Cardiac muscle cell (in vitro differentiated cells and primary cell): ENCODE measurements around the gene CSTB. TPM values are rescaled to one million over a fixed set of nuclear protein-coding genes. Genes with fewer than 3 reads are reported as not detected.

Source experiments
- DNase-seq, 2 donors: peaks; one replicate each; pipeline versions ENCODE4 v3.0.0 to v3.0.0-alpha.2; 2010 to 2017; ENCODE audit warnings: low read depth in 1 of 2, low spot score in 1 of 2
- H3K27ac ChIP-seq: fragments of 200-600 bp; sonication (generic); 2 replicates; pipeline ENCODE4 v1.5.1; 2016
- H3K27me3 ChIP-seq: fragments of 200-600 bp; sonication (generic); 2 replicates; pipeline ENCODE4 v1.6.0; 2016; ENCODE audit warnings: control low read depth
- H3K36me3 ChIP-seq: fragments of 200-600 bp; sonication (generic); 2 replicates; pipeline ENCODE4 v1.5.1; 2016; ENCODE audit warnings: control low read depth
- H3K4me1 ChIP-seq: fragments of 200-600 bp; sonication (generic); 2 replicates; pipeline ENCODE4 v1.8.1; 2017; ENCODE audit warnings: low read depth, mild to moderate bottlenecking, mixed run types
- H3K4me3 ChIP-seq: fragments of 200-600 bp; sonication (generic); 2 replicates; pipeline ENCODE4 v1.5.1; 2016; ENCODE audit warnings: mild to moderate bottlenecking
- H3K9me3 ChIP-seq: fragments of 200-600 bp; sonication (generic); 2 replicates; pipeline ENCODE4 v1.5.1; 2017; ENCODE audit warnings: low read depth, mild to moderate bottlenecking, control low read depth
- CTCF ChIP-seq: IDR thresholded peaks from 2 replicates; pipeline ENCODE4 v1.5.1; 2012; ENCODE audit warnings: low read depth, mild to moderate bottlenecking, low read length
- polyA plus RNA-seq: library from polyadenylated mRNA; unstranded; fragments of >200 nt; fragmentation: Nextera tagmentation; extraction: Ambion mirVana; gene quantifications from 2 replicates; pipeline ENCODE4 v1.2.1, GENCODE V29; 2016
- total RNA-seq: library from RNA; depleted of rRNA; stranded (reverse); fragments of >200 nt; gene quantifications from 2 replicates; pipeline ENCODE4 v1.2.3, GENCODE V29; 2016

The CSTB gene
- total and polyA plus RNA-seq, 2 experiments from 2014 or later = 9.8 to 83.3 TPM

GRCh38 chr21:43801006-43801783, 25.1 kb upstream of the CSTB start:
- Histone ChIP-seq H3K27me3 (no peaks in the 10 kb centered on the region), H3K4me3 (no peak overlapping the region), H3K36me3 (peaks cover 23% of the 10 kb centered on the region), H3K4me1 (no peaks in the 10 kb centered on the region), H3K27ac (no peak overlapping the region), H3K9me3 (no peaks in the 10 kb centered on the region)
- no peak for DNase-seq
- TF ChIP-seq CTCF = no peak

- no peaks in the 10 kb centered on the region for H3K27me3 ChIP-seq
- no peak overlapping the region for H3K27ac ChIP-seq
- H3K4me3 ChIP-seq = no peak overlapping the region
- H3K4me1 ChIP-seq = no peaks in the 10 kb centered on the region
- H3K36me3 ChIP-seq = peaks cover 26% of the 10 kb centered on the region
- no peaks in the 10 kb centered on the region for H3K9me3 ChIP-seq
- DNase-seq = no peak
- TF ChIP-seq CTCF = no peak
Measured at GRCh38 chr21:43800566-43800965, 24.5 kb upstream of the CSTB start.

- no peak for DNase-seq
- Histone ChIP-seq H3K4me3 (no peak overlapping the region), H3K4me1 (no peaks in the 10 kb centered on the region), H3K9me3 (no peaks in the 10 kb centered on the region), H3K27me3 (no peaks in the 10 kb centered on the region), H3K27ac (no peak overlapping the region), H3K36me3 (peaks cover 27% of the 10 kb centered on the region)
- no peak for TF ChIP-seq CTCF
Measured at GRCh38 chr21:43800124-43800523, 24.0 kb upstream of the CSTB start.

DNA sequence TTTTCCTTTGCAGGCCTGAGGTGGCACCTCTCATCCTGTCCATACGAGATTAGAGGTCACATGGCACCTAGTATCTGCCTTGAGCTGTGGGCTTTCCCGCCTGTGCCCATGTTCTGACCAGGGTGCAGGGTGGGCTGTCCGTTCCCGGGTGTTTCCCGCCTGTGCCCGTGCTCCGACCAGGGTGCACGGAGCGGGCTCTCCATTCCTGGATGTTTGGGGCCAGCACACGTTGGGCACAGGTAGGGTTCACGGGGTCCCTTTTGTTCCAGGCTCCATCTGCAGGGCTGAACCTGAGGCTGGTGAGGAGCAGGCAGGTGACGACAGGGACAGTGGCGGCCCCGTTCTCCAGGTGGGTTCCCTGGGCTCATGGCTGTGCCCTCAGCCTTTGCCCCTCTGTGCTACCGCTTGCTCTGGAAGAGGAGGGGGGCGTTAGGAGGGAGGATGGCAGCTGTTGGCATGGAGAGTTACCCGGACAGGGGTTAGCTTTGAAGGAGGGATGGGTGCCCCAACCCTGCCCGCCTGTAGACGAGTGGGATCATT, 23.3 kb upstream of the CSTB start:
- no peak for DNase-seq
- no peak overlapping the region for H3K4me3 ChIP-seq
- no peaks in the 10 kb centered on the region for H3K4me1 ChIP-seq
- no peak overlapping the region for H3K27ac ChIP-seq
- no peaks in the 10 kb centered on the region for H3K27me3 ChIP-seq
- TF ChIP-seq CTCF = no peak
- H3K36me3 ChIP-seq = peaks cover 31% of the 10 kb centered on the region
- H3K9me3 ChIP-seq = no peaks in the 10 kb centered on the region

DNA sequence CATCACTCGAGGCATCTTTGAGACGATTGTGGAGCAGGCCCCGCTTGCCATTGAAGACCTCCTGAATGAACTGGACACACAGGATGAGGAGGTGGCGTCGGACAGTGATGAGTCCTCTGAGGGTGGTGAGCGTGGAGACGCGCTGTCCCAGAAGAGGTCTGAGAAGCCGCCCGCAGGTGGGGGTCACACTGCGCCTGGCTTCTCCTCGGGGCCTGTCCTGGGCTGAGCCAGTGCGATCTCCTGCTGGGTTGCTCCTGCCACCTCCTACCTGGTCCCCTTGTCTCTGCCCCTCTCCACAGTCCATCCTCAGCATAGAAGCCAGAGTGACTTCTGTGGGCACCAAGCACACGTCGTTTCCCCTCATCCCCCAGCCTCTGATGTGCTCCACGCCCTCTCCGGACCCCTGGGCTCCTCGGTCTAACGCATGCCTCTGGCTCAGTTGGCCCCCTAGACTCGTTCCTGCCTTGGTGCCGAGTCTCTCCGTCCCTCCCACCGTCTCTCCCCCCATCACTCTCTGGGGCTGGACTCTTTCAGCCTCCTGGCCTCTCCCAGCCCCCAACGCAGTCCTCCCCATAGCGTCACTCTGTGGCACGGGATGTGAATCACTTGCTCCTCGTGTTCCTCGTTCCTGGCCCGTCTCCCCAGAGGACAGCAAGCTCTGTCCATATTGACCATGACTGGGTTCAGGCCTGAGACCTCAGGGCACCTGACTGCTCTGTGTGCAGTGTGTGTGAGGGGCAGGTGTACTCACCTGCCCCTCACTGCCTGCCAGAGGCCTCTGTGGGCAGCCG, 22.0 kb upstream of the CSTB start:
- no peak for TF ChIP-seq CTCF
- H3K27me3 ChIP-seq = no peaks in the 10 kb centered on the region
- H3K27ac ChIP-seq = no peak overlapping the region
- no peak for DNase-seq
- H3K4me3 ChIP-seq = no peak overlapping the region
- peaks cover 42% of the 10 kb centered on the region for H3K36me3 ChIP-seq
- H3K9me3 ChIP-seq = no peaks in the 10 kb centered on the region
- H3K4me1 ChIP-seq = no peaks in the 10 kb centered on the region
